Endothelial cell of umbilical vein (primary cell): Measurements from ENCODE around the gene CA5A. TPM values are rescaled to one million over a fixed set of nuclear protein-coding genes. Genes with fewer than 3 reads are reported as not detected.
A peak's percentile ranks its signal among the peaks of the same experiment; 100 is the strongest.

ENCODE experiments used
- BruUV-seq: library from RNA; stranded (reverse); fragments of 400-500 nt; replicated peaks from 2 replicates; lab custom pipeline; 2021; lab: Mats Ljungman, UMichigan
- CTCF ChIA-PET: fragments of 300-600, 350-600 bp; sonication (Branson Sonifier 250); formaldehyde crosslinking; loops from one replicate; lab custom pipeline; 2021; ENCODE audit warnings: antibody characterized with exemption, inconsistent platforms; lab: Charles Lee
- POLR2A ChIA-PET: fragments of 300-600, 350-600 bp; sonication (Branson Sonifier 250); formaldehyde crosslinking; loops from one replicate; lab custom pipeline; 2021; ENCODE audit warnings: antibody characterized with exemption, inconsistent platforms; lab: Charles Lee
- DNase-seq: peaks from one replicate; pipeline ENCODE4 v3.0.0-alpha.2; 2011; ENCODE audit warnings: low read depth, low spot score
- FAIRE-seq: peaks from 2 replicates; lab custom pipeline; 2011; peaks lifted over from hg19 to GRCh38; lab: Jason Lieb, UNC
- H2AFZ ChIP-seq: 2 replicates; pipeline ENCODE4 v1.6.0; 2012; ENCODE audit warnings: low read depth, low read length, control low read depth, inconsistent platforms
- H3K27ac ChIP-seq: 2 replicates; pipeline ENCODE4 v1.5.1; 2011; ENCODE audit warnings: low read depth, mild to moderate bottlenecking, control low read depth, low read length, moderate library complexity; ENCODE audit not compliant: insufficient read depth
- H3K27me3 ChIP-seq, 2 experiments: 2 replicates each; pipeline versions ENCODE4 v1.6.0 to v1.6.1; 2011; ENCODE audit warnings: low read length in 2 of 2, mixed read lengths in 1 of 2; ENCODE audit not compliant: control insufficient read depth in 2 of 2, insufficient read depth in 2 of 2
- H3K36me3 ChIP-seq, 2 experiments: 2 replicates in 1 of 2; 3 replicates in 1 of 2; pipeline ENCODE4 v1.5.1; 2011; ENCODE audit warnings: low read length in 2 of 2, mild to moderate bottlenecking in 1 of 2, moderate library complexity in 1 of 2; ENCODE audit not compliant: control insufficient read depth in 2 of 2, insufficient read depth in 2 of 2; ENCODE audit errors: extremely low read depth in 1 of 2
- H3K4me1 ChIP-seq: 3 replicates; pipeline ENCODE4 v1.5.1; 2011; ENCODE audit warnings: mild to moderate bottlenecking, low read length; ENCODE audit not compliant: control insufficient read depth, insufficient read depth; ENCODE audit errors: extremely low read depth
- H3K4me2 ChIP-seq: 2 replicates; pipeline ENCODE4 v1.6.1; 2011; ENCODE audit warnings: low read length, control low read depth, mixed read lengths; ENCODE audit not compliant: insufficient read depth
- H3K4me3 ChIP-seq, 3 experiments: fragments of 200-600 bp in 1 of 3; sonication (generic), shearing (Covaris generic) in 1 of 3; replicated peaks in 1 of 3; 2 replicates each; pipeline ENCODE4 v1.5.1; 2011 to 2016; ENCODE audit warnings: control low read depth in 3 of 3, low read length in 3 of 3, mild to moderate bottlenecking in 2 of 3, inconsistent platforms in 1 of 3, low read depth in 1 of 3, moderate library complexity in 1 of 3; ENCODE audit not compliant: insufficient read depth in 1 of 3
- H3K79me2 ChIP-seq: 2 replicates; pipeline ENCODE4 v1.6.0; 2012; ENCODE audit warnings: low read length, inconsistent platforms; ENCODE audit not compliant: control insufficient read depth, insufficient read depth
- H3K9ac ChIP-seq: replicated peaks from 2 replicates; pipeline ENCODE3; 2011; ENCODE audit warnings: low read length, control low read depth; ENCODE audit not compliant: insufficient read depth; ENCODE audit errors: extremely low read depth
- H3K9me1 ChIP-seq: replicated peaks from 3 replicates; pipeline ENCODE4 v1.6.0; 2011; ENCODE audit warnings: mild to moderate bottlenecking, low read length; ENCODE audit not compliant: control insufficient read depth, insufficient read depth; ENCODE audit errors: extremely low read depth
- H3K9me3 ChIP-seq: replicated peaks from 2 replicates; pipeline ENCODE4 v1.5.1; 2012; ENCODE audit warnings: low read length, inconsistent platforms; ENCODE audit not compliant: control insufficient read depth, insufficient read depth
- H4K20me1 ChIP-seq: replicated peaks from 2 replicates; pipeline ENCODE3; 2011; ENCODE audit warnings: mild to moderate bottlenecking, low read length; ENCODE audit not compliant: control insufficient read depth, insufficient read depth; ENCODE audit errors: extremely low read depth
- CTCF ChIP-seq, 2 donors: IDR thresholded peaks; 1 replicate in 1 of 2; 2 replicates in 1 of 2; pipeline ENCODE4 v1.5.1; 2011; ENCODE audit warnings: low read length in 2 of 2, mild to moderate bottlenecking in 2 of 2, moderate library complexity in 2 of 2, control low read depth in 1 of 2, inconsistent platforms in 1 of 2, low read depth in 1 of 2; ENCODE audit not compliant: insufficient read depth in 1 of 2; ENCODE audit errors: extremely low read depth in 1 of 2
- EZH2 ChIP-seq: IDR thresholded peaks from 2 replicates; pipeline ENCODE4 v1.6.1; 2012; ENCODE audit warnings: borderline replicate concordance, low read depth, mild to moderate bottlenecking, moderate library complexity, low read length, inconsistent platforms; ENCODE audit not compliant: severe bottlenecking
- FOS ChIP-seq: IDR thresholded peaks from 2 replicates; pipeline ENCODE4 v1.6.1; 2011; ENCODE audit warnings: mild to moderate bottlenecking, low read length, moderate library complexity, borderline replicate concordance; ENCODE audit not compliant: insufficient read depth
- GATA2 ChIP-seq: IDR thresholded peaks from 2 replicates; pipeline ENCODE4 v1.7.0; 2011; ENCODE audit warnings: low read depth, mild to moderate bottlenecking, moderate library complexity, mixed read lengths, low read length; ENCODE audit not compliant: insufficient read length, insufficient read depth
- JUN ChIP-seq: IDR thresholded peaks from 2 replicates; pipeline ENCODE4 v1.6.1; 2011; ENCODE audit warnings: borderline replicate concordance, low read depth; ENCODE audit not compliant: insufficient read length, insufficient read depth
- MYC ChIP-seq: IDR thresholded peaks from one replicate; pipeline ENCODE4 v1.6.1; 2011; ENCODE audit warnings: mild to moderate bottlenecking, low read depth, low read length
- POLR2A ChIP-seq: IDR thresholded peaks from 2 replicates; pipeline ENCODE4 v1.6.1; 2012; ENCODE audit warnings: low read depth, mild to moderate bottlenecking, control low read depth, low read length
- POLR2AphosphoS5 ChIP-seq: IDR thresholded peaks from 2 replicates; pipeline ENCODE4 v1.6.1; 2012; ENCODE audit warnings: low read depth, mild to moderate bottlenecking, control low read depth, low read length, moderate library complexity; ENCODE audit not compliant: insufficient read depth
- dilution Hi-C: fragments of 300-500 bp; cut with MboI; formaldehyde crosslinking; loops from one replicate; pipeline ENCODE4 v1.15.0; 2019; ENCODE audit warnings: low sequenced_read_pairs; ENCODE audit not compliant: extremely low pct_ligation_motif_present
- intact Hi-C: fragments of 100-400 bp; cut with micrococcal nuclease; formaldehyde crosslinking; loops from one replicate; pipeline ENCODE4 v1.10.0; 2022
- polyA plus RNA-seq, 4 experiments: library from polyadenylated mRNA; depleted of rRNA in 3 of 4; stranded (reverse) in 3 of 4; unstranded in 1 of 4; fragments of >200 nt; gene quantifications; 2 replicates each; pipeline versions ENCODE4 v1.2.1 to v1.2.3, GENCODE V29; 2011 to 2012; ENCODE audit warnings: missing spikeins in 1 of 4
- total RNA-seq: library from RNA; stranded (reverse); gene quantifications from 2 replicates; pipeline ENCODE4 v1.2.3, GENCODE V29; 2021
- TF ChIP-seq, protein P1 (sequence below): IDR thresholded peaks from 2 replicates; pipeline ENCODE4 v1.6.1; 2011; ENCODE audit not compliant: insufficient read depth, insufficient read length

CA5A gene
- total and polyA plus RNA-seq, 2 donors (not counting 3 experiments of a cell fraction or from before 2014, with no cell fraction given), result not detected

DNA sequence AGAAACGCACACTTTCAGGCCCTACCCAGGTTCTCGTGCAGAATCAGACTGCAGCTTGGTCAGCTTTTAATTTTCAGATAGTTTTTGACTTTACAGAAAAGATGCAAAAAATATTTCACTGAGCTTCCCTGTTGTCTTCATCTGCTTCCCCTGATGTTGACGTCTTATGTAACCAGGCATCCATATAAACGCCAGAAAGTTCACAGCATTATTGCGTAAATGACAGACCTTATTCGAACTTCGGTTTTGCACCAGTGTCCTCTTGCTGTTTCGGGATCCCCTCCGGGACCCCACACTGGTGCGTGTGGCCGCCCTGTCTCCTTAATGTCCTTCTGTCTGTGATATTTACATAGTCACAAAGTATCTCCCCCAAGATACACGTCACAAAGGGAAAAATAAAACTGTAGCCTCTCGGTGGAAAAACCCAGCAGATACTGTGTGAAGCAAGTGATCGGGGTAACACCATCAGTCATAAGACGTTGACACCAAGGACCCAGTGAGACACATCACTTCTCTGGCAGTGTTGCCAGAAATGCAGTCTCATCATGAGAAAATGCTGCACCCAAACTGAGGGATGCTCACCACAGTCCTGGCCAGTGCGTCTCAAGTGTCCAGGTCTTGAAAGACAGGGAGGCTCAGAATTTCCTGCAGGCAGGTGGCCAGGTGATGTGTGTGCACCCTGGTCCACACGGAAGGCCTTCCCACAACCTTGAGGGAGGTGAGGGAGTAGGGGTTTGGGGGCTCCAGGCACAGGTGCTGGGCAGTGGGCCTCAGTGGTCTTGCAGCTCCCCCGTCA lies 19.2 kb upstream of the CA5A start:
- Histone ChIP-seq H3K36me3 (peaks cover 0 to 2% of the 10 kb centered on the region in 2 experiments), H3K4me1 (peaks cover 40% of the 10 kb centered on the region), H2AFZ (no peak overlapping the region), H3K9ac (peak overlapping the region; percentile 66), H3K9me1 (no peaks in the 10 kb centered on the region), H3K79me2 (peaks cover 87% of the 10 kb centered on the region), H3K27me3 (no peaks in the 10 kb centered on the region), H3K9me3 (no peaks in the 10 kb centered on the region), H3K27ac (peak overlapping the region; percentile 72), H3K4me3 (no peak overlapping the region), H3K4me2 (peak overlapping the region; percentile 49), H4K20me1 (no peaks in the 10 kb centered on the region)
- ChIA-PET CTCF (interaction anchor here (2.4 kb wide), 1 partner anchor 482 kb away, joined by 13 read pairs; no protein-coding TSS in a partner anchor), POLR2A (interaction anchor here (0.6 kb wide), 1 partner anchor 1216 kb away, joined by 4 read pairs; no protein-coding TSS in a partner anchor)
- FAIRE-seq (no peak), DNase-seq (no peak)
- TF ChIP-seq CTCF (IDR thresholded peaks at IDR 0.05; ENCODE audit: extremely low read depth in 1 of 2, insufficient read depth in 1 of 2, low read depth in 1 of 2, low read length in 2 of 2), result no peak
- TF ChIP-seq GATA2, result no peak
- no peak for TF ChIP-seq FOS
- TF ChIP-seq, protein P1, sequence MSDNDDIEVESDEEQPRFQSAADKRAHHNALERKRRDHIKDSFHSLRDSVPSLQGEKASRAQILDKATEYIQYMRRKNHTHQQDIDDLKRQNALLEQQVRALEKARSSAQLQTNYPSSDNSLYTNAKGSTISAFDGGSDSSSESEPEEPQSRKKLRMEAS, result no peak
- TF ChIP-seq JUN, result no peak
- no peak for TF ChIP-seq EZH2
- no peak for TF ChIP-seq POLR2AphosphoS5
- TF ChIP-seq MYC, result no peak
- no peak for TF ChIP-seq POLR2A
- BruUV-seq, result no TSS peak
- intact Hi-C loops (loop anchor here (2.0 to 10.0 kb wide), 3 partner anchors 67 to 609 kb away; no protein-coding TSS in a partner anchor), dilution Hi-C loops (no loop called here)
